Measurements from ENCODE around the gene NDUFS1. TPM values are rescaled to one million over a fixed set of nuclear protein-coding genes. Genes with fewer than 3 reads are reported as not detected.
A peak's percentile ranks its signal among the peaks of the same experiment; 100 is the strongest.
"Not testable (repeated sequence)": the region's sequence is repeated elsewhere in the genome, so short reads cannot be mapped to it uniquely, and the experiment has no call there.

NDUFS1 gene
- total RNA-seq, 1 donor from 2014 or later: 133 TPM

- no peak for TF ChIP-seq CTCF (conservative IDR thresholded peaks at IDR 0.05; ENCODE audit: low read depth, low read length)
- H3K4me3 ChIP-seq (ENCODE audit: low read depth, low read length): no peak overlapping the region
- no peak for DNase-seq (ENCODE audit: low read depth)
Measured at GRCh38 chr2:206115026-206115578, 44.1 kb downstream of the NDUFS1 start.

GRCh38 chr2:206112846-206113547 is 46.2 kb downstream of the NDUFS1 start:
- TF ChIP-seq CTCF (conservative IDR thresholded peaks at IDR 0.05; ENCODE audit: low read depth, low read length): no peak

GRCh38 chr2:206112108-206112507 is 47.1 kb downstream of the NDUFS1 start:
- no peak overlapping the region for H3K4me3 ChIP-seq (ENCODE audit: low read depth, low read length)
- no peak for DNase-seq (ENCODE audit: low read depth)
- no peak for TF ChIP-seq CTCF (conservative IDR thresholded peaks at IDR 0.05; ENCODE audit: low read depth, low read length)

More at GRCh38 chr2:206112846-206113547, 46.2 kb downstream of the NDUFS1 start:
- H3K4me3 ChIP-seq (ENCODE audit: low read depth, low read length): no peak overlapping the region
- DNase-seq (ENCODE audit: low read depth): no peak

GRCh38 chr2:206108713-206109112 is 50.5 kb downstream of the NDUFS1 start:
- no peak for TF ChIP-seq CTCF (conservative IDR thresholded peaks at IDR 0.05; ENCODE audit: low read depth, low read length)
- DNase-seq (ENCODE audit: low read depth): no peak
- no peak overlapping the region for H3K4me3 ChIP-seq (ENCODE audit: low read depth, low read length)

- TF ChIP-seq CTCF (conservative IDR thresholded peaks at IDR 0.05; ENCODE audit: low read depth, low read length): no peak
- DNase-seq (ENCODE audit: low read depth): peak; percentile 53
- H3K4me3 ChIP-seq (ENCODE audit: low read depth, low read length): no peak overlapping the region
Measured at GRCh38 chr2:206105541-206105940, 53.7 kb downstream of the NDUFS1 start.

GRCh38 chr2:206105038-206105437 is 54.2 kb downstream of the NDUFS1 start:
- no peak overlapping the region for H3K4me3 ChIP-seq (ENCODE audit: low read depth, low read length)
- TF ChIP-seq CTCF (conservative IDR thresholded peaks at IDR 0.05; ENCODE audit: low read depth, low read length): no peak
- no peak for DNase-seq (ENCODE audit: low read depth)

GRCh38 chr2:206098872-206099271 is 60.4 kb downstream of the NDUFS1 start:
- DNase-seq (ENCODE audit: low read depth); H3K4me3 ChIP-seq (ENCODE audit: low read depth, low read length): not testable (repeated sequence)
